ENCODE results near the gene PPP1R1C.

Gene PPP1R1C

DNA sequence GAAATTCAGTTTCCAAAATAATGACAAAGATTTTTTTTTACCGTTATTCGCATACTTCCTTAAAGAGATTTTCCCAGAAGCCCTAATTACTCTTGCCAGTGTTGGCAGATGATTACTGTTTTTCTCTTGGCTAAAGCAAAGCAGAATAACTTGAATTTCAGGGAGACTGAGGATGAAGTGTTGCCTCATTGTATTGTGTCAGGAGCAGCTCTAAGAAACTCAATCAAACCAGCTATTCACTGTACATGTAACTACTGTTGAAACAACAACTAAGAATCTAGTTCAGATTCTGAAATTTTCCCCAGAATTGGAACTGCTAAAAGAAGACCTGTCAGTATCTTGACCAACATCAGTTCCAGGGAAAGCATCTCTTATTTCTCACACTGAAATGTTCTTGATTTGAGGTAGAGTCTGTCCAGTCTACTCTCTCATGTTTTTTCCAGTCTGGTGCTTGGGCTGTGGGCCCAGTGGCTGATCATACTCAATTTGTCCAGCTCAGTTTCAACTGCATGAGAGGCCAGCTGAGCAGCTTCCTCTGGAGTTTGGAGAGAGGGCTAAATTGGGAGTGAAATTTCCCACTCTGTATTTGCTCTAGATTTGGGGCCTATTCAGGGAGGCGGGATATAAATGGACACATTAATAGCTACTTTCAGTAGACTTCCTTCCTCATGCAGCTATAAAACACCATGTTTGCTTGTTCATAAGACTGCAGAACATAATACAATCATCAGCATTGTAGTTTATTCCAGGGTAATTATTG, 78.5 kb downstream of the PPP1R1C start:
- DNase-seq (ENCODE audit: low spot score), result no peak

DNA sequence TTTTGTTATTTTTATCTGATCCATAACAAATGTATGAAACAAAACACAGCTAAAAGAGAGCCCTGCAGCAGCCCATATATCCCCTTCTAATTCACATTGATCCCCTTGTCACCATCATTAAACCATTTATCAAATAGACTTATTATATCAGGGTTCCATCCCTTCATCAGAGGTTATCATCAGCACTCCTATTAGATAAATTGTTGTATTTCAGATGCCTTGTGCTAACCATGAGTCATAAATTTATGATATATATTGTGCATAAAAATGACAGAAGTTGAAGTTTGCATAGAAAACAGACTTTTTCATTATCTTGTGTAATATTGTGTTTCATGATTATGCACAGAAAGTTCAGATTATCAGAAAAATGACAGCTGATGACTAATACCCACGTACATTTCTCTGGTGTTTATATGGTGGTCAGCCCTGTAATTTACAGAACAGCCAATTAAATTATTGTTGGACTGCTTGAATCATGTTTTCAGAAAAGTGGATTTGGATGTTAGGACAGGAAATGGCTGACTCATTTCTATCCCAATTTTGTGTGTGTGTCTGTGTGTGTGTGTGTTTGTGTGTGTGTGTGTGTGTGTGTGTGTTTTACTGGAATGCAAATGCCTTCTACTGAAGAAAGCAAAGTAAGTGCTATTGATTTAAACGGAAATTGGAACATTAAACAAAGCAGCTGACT, 80.9 kb downstream of the PPP1R1C start:
- DNase-seq (ENCODE audit: low spot score), result no peak

DNA sequence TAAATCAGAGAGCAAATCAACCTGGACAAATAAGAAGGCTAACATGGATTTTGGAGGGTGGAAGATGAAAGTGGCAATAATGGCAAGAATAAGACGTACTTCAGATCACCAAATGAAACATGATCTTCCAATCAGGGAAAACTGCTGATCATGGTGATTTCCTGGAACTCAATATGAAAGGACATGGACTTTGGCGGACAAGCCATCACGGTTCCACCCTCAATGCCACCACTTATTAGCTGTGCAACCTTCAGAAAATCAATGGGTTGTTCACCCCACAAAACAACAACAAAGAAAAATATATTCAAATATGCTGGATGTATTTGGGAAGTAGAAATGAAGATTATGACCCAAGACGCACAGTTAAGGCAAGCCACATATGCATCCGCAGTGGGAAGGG, 81.7 kb downstream of the PPP1R1C start:
- no peak for DNase-seq (ENCODE audit: low spot score)

DNA sequence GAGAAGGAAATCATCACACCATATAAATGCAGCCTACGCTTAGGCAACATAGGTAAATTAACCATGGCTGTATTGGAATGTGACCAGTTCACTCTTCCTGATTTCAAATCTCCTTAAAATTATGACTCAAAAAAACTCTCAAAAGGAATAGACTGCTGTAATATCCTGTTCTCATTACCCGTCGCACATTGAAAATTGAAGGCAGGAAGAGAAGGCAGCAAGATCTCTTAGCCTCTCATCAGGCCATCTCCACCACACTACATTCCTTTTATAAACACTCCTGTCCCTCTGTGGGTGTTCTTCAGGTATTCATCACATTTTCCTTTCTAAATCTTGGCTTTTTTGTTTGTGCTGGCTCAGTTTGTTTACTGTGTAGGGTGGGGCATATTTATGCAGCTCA, 83.2 kb downstream of the PPP1R1C start:
- no peak for DNase-seq (ENCODE audit: low spot score)

DNA sequence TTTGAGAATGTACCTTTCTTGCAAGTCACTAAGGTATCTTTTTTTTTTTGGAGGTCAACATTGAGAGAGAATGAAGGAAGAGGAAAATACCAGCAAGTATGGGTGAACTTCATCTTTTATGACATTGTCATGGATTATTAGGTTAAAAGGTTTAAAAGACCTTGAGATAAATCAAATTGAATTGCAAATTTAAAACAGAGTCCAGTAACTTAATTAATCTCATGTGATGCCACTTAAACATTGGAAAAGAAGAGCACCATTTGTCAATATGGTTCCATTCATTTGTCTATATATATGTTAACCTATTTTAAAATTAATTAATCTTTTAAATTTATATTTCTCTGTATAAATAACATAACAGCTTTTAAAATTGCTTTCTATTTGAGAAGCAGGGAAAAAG, 83.8 kb downstream of the PPP1R1C start:
- DNase-seq (ENCODE audit: low spot score), result no peak

DNA sequence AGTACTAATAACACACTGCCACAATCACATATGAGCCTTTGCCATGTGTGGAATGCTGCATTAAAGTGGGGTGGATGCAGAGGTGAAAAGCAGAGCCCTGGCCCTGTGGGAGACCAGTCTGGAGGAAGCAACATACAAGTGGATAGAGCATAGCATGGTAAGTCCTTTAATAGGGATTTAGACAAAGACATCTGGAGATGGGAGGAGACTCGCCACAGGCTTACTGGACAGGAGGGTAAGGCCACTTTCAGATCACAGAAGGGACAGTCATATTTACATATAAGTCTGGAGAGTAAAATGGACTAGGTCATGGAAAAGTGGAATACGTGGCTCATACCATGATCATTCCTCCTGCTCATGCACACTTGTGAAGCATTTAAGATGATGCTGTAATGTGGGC, 84.3 kb downstream of the PPP1R1C start:
- DNase-seq (ENCODE audit: low spot score), result no peak

DNA sequence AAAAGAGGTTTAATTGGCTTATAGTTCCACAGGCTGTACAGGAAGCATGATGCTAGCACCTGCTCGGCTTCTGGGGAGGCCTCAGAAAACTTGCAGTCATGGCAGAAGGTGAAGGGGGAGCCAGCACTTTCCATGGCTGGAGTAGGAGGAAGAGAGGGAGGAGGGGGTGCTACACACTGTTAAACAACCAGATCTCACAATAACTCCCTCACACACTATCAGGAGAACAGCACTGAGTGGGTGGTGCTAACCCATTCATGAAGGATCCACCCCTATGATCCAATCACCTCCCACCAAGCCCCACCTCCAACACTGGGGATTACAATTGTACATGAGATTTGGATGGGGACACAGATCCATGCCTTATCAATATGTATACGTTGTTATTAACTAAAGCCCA, 85.1 kb downstream of the PPP1R1C start:
- DNase-seq (ENCODE audit: low spot score), result no peak

DNA sequence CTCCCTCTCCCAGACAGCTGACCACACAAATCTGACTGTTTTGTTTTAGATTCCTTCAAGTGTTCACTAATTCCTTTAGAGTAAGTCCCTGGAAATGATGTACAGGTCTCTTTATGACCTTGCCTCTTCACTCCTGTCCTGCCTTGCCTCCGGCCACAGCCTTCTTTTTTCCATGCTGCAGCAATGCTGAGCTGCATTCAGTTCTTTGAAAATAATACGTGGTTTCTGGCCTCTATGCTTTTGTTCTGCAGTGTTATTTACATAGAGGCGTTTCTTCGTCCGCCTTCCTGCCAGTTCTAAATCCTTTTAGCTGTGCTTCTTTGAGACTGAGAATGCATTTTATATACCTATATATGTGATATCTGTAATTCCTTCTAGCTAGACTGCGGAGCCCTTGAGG, 87.2 kb downstream of the PPP1R1C start:
- no peak for DNase-seq (ENCODE audit: low spot score)

DNA sequence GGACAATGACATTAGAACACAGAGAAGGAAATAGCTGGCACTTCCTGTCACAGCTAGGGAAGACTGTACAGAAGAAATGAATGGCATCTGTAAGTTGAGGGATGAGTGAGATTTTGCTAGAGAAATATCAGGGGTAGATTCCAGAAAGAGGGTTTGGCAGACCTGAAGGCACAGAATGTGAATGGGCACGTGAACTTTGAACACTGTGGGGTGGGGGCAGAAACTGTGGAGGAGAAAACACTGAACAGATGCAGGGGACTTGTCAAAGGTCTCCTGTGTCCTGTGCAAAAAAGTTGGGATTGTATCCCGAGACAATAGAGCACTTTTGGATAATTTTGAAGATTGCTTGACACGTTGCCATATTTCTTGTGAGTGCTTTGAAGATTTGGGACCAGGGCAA, 88.0 kb downstream of the PPP1R1C start:
- no peak for DNase-seq (ENCODE audit: low spot score)

DNA sequence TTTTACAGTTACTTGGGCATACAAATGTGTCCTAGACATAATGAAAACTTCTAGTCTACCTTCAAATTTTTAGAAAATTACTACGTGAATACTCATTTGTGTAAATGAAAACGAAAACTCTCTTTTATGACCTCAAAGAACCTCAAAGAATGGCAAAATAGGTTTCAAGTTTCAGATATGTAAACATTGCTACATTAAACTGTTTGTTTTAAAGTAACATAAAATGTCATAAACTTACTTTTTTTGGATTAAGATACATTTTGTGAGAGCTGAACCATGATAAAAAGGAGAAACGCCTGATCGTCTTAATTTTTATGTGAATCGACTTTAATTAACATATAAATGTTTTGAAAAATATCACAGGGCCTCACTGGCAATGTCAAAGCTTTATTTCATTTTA, 91.4 kb downstream of the PPP1R1C start:
- no peak for DNase-seq (ENCODE audit: low spot score)

DNA sequence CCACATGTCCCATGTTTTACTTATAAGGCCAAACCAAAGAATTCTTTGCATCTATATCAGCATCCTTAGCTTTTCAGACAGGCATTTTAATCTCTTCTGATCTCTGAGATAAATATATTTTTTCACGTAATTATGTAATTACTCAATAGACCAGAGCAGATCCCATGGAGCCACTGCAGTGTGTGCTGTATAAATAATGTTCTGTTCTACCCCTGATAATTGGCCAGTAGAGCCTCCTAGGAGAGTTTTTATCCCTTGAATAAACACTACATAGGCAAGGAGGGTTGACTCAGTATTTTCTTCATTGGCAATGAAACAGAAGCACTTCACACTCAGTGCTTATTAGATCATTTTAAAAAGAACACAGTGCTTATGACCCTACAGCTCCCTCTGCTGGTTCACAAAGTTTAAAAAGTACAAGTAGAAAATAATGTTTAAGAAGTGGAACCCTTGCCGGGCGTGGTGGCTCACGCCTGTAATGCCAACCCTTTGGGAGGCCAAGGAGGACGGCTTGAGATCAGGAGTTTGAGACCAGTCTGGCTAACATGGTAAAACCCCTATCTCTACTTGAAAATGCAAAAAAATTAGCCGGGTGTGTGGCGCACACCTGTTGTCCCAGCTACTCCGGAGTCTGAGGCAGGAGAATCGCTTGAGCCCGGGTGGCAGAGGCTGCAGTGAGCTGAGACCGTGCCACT, 91.9 kb downstream of the PPP1R1C start:
- DNase-seq (ENCODE audit: low spot score), result no peak

DNA sequence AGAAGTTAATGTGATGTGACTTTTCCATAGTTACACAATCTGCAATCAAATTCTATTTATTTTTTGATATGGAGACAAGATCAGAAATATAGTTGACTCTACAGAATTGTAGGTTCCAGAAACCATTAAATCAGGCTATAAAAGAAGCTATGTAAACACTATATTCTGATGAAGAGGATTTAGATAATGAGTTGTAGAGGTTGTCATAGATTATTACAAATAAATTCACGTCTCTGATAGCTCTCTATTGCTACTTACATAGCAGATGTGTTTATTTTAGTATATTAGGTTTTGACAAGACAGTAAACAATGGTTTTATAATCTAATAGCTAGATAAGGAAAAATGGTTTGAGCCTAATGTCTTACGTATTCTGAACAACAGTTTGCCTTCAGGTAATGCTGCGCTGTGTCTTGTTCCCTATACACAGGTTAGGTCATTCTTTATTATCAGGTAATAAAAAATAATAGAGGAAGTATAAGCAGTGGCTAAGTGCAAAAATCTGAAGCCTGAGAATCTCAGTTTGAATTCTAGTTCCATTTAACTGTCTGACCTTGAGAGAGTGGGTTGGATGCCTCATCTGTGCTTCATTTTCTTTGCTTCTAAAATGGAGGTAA, 93.4 kb downstream of the PPP1R1C start:
- DNase-seq (ENCODE audit: low spot score), result no peak

DNA sequence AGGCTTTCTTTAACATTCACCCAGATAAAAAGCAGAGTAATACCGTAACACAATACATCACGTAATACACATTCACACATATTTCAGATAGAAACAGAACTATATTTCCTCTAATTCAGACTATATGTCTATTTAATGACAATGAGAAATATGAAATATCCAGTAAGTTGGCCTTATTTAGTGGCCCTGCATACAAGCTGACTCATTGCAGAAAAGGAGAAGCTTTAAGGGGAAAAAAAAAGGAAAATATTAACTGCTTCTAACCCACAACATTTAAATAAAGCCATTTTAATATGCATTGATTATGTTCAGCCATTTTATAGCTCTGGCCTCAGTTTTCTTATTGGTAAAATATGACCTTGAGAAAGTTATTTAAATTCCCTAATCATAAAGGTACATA, 94.8 kb downstream of the PPP1R1C start:
- no peak for DNase-seq (ENCODE audit: low spot score)

DNA sequence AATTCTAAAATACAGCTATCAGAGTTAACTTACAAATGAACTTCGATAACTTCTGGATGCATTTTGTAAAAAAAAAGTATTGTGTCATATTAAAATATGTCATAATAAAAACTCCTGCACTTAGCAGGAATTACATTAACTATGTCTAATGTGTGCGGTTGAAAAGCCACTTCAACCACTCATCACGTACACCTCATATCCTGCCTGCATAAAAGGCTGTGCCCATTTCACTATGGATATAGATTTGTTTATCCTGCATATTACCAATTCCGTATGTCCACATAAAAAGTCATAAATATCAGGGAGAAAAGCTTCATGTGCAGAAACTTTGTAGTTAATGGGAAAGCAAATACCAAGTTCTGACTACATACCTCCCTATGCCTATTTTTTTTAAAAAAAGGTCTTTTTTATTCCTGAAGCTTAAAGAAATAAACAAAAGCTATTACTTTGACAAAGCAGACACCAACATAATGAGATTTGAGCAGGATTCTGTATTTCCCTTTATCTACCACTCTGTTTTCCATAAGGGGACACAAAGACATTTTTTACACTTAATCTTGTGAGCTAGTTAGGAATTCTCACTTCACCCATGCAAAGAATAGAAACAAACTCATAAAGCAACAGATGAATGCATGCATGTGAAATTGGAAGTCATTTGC, 96.1 kb downstream of the PPP1R1C start:
- DNase-seq (ENCODE audit: low spot score), result no peak

DNA sequence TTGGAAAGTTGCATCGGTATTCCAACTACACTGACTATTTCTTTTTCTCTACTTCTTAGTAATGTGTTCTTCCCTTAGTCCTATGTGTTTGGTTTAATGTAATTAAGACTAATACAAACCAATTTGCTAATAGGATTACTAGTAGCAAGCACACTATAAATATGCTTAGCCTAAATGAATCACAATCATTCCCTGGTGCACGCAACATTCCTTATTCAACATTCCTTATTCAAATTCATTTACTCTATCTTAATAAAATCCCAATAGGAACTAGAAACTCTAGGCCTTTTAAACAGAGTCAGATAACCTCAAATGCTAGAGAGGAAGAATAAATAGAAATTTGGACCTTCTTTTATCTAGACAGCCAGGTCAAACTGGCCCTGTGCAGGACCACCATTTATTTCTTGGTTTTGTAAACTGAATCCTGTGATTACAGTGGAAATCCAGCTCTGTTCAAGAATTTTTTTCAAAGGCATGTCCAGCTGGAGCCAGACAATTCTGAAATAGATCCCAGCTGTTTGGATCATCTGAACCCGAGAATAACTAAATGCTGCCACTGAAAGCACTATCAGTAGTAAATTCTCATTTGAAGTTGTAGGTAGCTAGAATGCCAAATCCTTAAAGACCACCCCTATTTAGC, 103.1 kb downstream of the PPP1R1C start:
- DNase-seq (ENCODE audit: low spot score), result no peak

DNA sequence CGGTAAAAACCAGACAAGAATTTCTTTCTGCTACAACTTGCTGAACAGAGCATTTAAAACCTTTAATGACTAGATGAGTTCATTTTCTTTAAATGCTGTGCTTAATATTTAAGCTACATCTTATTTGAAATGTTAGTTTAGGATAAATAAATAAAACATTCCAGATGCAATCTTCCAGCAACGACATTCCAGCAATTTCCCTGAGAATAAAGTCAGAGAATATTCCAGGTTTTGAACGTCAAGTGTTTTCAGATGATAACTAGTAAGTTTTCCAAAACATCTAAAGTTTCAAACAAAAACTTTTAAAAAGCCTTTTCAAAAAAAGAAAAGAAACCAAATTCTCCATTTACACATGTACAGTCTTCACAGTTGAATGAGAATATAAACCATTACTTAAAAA, 104.8 kb downstream of the PPP1R1C start:
- DNase-seq (ENCODE audit: low spot score), result no peak

DNA sequence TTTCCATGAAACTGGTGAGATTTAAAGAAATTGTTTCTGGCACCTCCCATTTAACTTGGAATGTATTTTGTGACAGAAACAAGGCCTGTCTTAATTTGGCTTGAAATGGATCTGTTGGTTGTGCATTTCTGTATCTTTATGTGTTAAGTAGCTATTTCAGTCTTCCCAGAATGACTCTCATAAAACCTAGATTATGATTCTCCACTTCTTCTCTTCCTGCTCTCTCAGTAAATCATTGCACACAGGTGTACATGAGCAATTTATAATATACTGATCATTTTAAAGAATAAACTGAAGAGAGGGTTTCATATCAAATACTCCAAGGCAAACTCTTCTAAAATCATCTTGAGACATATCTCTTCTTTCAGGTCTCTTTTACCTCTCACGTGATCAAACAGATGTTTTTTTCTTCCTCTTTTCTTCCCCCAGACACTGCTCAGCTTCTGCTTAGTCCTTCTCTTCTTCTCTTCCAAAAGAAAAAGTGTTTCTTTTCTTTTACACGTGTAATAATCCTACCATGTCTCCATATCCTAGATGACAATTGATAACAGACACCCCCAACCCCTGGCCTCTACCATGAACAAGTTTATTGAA, 112.0 kb downstream of the PPP1R1C start:
- DNase-seq (ENCODE audit: low spot score), result no peak

DNA sequence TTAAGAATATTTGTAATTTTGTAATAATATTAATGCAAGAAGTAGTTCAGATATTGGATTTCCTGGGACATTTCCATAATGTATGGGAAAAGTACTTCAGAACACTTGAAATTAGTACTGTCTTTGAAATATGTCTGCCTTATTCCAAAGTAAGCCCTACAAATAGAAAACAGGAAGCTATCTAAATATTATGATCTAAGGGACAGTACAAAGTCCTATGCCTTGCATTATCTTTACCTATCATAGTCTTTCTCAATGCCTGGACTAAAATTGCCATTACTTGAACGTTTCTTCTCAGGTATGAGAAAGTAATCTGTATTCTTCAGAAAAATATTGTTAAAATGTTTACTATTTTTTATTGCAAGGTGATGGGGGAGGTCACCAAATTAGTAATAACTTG, 113.0 kb downstream of the PPP1R1C start:
- no peak for DNase-seq (ENCODE audit: low spot score)

DNA sequence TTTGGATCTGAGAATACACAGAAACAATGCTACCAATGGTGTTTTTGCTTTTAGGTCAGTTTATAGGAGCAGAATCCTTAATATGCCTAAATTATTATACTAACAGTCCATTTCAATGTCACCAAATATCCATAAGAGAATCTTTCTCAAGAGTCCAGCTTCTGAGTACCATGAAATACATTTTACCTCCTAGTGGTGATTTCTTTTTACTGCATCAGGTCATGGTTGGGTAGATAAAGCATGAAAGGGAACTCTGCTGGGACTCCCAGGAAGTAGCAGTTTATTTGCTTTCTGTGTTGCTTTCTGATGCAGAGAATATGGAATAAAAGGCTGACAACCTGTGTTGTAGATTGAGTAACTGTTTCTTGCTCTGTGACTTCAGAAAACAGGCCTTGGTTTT, 115.6 kb downstream of the PPP1R1C start:
- no peak for DNase-seq (ENCODE audit: low spot score)

DNA sequence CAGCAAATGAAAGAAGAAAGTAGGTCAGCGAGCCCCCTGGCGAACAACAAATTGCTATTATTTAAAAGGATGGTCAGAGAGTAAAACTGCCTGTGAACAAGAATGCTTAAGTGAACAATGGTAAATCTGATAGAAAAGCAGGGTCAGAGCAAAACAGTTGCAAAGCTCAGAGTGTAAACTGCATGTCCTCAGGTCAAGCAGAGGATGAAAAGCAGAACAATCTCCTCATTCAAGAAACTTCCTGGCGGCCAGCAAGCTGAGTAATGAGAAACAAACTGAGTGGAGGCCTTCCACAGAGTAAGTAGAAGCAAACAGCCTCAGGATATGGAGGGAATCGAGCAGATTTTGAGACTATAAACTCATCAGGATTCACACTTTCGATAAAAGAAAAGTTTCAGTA, 117.9 kb downstream of the PPP1R1C start:
- DNase-seq (ENCODE audit: low spot score), result no peak

DNA sequence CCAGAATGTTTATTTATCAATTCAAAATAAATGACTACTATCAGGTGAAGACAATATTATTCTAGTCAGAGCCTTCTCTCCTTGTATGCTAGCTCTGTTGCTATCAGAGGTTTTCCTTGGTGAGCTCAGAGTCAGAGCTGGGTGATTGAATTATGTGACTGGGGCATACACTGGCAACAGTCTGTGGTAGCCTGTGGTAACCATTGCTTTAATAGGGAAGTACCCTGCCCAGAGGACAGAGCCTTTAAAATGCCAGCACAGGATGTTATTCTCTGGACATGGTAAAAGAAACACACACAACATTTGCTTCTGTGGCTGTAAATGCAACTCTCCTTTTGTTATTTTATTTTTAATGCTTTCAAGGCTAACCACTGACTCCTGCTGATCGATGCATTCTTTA, 124.7 kb downstream of the PPP1R1C start:
- no peak for DNase-seq (ENCODE audit: low spot score)
